Body of pancreas (tissue), 4 donors: Measurements from ENCODE around the gene SORCS2. TPM values are rescaled to one million over a fixed set of nuclear protein-coding genes. Genes with fewer than 3 reads are reported as not detected.

Experiments used
- ATAC-seq: fragments of 150-250 bp; one replicate; pipeline ENCODE4 v1.9.1; 2016
- DNase-seq, 4 donors: peaks; one replicate each; pipeline ENCODE4 v3.0.0-alpha.2; 2019
- H3K27ac ChIP-seq, 4 donors: fragments of 200-600 bp; sonication (generic); 1 replicate in 3 of 4; 2 replicates in 1 of 4; pipeline versions ENCODE4 v1.5.1 to v1.6.1; 2016 to 2019; ENCODE audit warnings: mild to moderate bottlenecking in 1 of 4, mixed read lengths in 1 of 4, moderate library complexity in 1 of 4
- H3K27me3 ChIP-seq, 2 donors: fragments of 200-600 bp; sonication (generic); one replicate each; pipeline ENCODE4 v1.6.0; 2016; ENCODE audit warnings: mild to moderate bottlenecking in 1 of 2
- H3K36me3 ChIP-seq, 2 donors: fragments of 200-600 bp; sonication (generic); replicated peaks in 1 of 2; 2 replicates each; pipeline ENCODE4 v1.5.1; 2016; ENCODE audit warnings: low read depth in 2 of 2; ENCODE audit not compliant: insufficient read depth in 1 of 2
- H3K4me1 ChIP-seq: fragments of 200-600 bp; sonication (generic); one replicate; pipeline ENCODE4 v1.6.0; 2016
- H3K4me3 ChIP-seq, 2 donors: fragments of 200-600 bp; sonication (generic); 1 replicate in 1 of 2; 2 replicates in 1 of 2; pipeline ENCODE4 v1.5.1; 2016 to 2019
- H3K9me3 ChIP-seq, 3 donors: fragments of 200-600 bp; sonication (generic); 1 replicate in 2 of 3; 2 replicates in 1 of 3; pipeline ENCODE4 v1.5.1; 2016
- POLR2A ChIP-seq, 3 donors: fragments of 450-650 bp; IDR thresholded peaks; one replicate each; pipeline ENCODE4 v1.6.1; 2016; ENCODE audit warnings: antibody characterized with exemption in 3 of 3, mild to moderate bottlenecking in 2 of 3
- WGBS, 2 donors: methylation state at CpG; one replicate each; pipeline ENCODE4 v1.1.5; 2017; 5-methylcytosine and 5-hydroxymethylcytosine counted together
- intact Hi-C: fragments of 100-400 bp; cut with DNase I; formaldehyde crosslinking; loops from one replicate; pipeline ENCODE4 v1.15.1; 2023
- total RNA-seq, 2 donors: library from RNA; depleted of rRNA; stranded (reverse); fragments of >200 nt; gene quantifications; one replicate each; pipeline ENCODE4 v1.1.0, GENCODE V29; 2016
- TF ChIP-seq, protein P1 (sequence below), 7 experiments: fragments of 450-650 bp in 4 of 7; fragments of 200-600 bp in 3 of 7; sonication (generic) in 3 of 7; IDR thresholded peaks; one replicate each; pipeline ENCODE4 v1.5.1; 2016 to 2019; ENCODE audit warnings: antibody characterized with exemption in 7 of 7

Gene SORCS2
- total RNA-seq, 2 donors from 2014 or later = 0.26 to 0.33 TPM

DNA sequence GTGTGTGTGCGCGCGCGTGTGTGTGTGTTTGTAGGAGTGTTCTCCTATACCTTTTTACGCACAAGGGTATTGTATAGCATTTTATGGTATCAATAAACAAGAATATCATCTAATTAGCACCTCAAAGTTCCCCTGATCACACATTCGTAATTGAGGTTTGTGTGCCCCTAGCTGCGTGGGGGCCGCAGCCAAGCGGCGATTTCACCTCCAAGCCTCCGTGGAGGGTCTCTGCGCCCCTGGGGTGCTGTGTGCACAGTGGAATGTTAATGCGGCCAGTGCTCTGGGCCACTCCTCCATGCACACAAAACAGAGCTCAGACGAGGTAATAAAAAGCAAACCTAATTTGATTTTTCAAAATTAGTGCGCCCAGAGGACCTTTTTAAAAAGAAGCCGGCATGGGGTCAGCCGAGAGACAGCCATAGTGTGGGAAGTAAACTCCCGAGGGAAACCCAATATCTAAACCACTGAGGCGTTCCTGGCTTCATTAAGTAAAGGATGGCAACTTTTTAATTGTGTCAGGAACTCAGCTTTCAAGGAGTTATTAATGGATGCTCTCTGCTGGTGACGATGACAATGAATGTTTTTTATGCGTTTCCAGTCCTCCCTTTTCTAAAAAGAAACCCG is 110.6 kb downstream of the SORCS2 start:
- no peaks in the 10 kb centered on the region for H3K4me1 ChIP-seq
- WGBS, 2 donors = 52 to 57% methylated on average over 22 of the region's 22 CpGs
- no peak overlapping the region for H3K4me3 ChIP-seq
- ATAC-seq (no peak), DNase-seq (no peak)
- H3K36me3 ChIP-seq = no peaks in the 10 kb centered on the region
- peaks cover 0 to 7% of the 10 kb centered on the region in 2 donors for H3K27me3 ChIP-seq
- no peaks in the 10 kb centered on the region for H3K9me3 ChIP-seq
- TF ChIP-seq POLR2A (IDR thresholded peaks at IDR 0.05) = no peak
- intact Hi-C loops = no loop called here
- no peak overlapping the region for H3K27ac ChIP-seq

DNA sequence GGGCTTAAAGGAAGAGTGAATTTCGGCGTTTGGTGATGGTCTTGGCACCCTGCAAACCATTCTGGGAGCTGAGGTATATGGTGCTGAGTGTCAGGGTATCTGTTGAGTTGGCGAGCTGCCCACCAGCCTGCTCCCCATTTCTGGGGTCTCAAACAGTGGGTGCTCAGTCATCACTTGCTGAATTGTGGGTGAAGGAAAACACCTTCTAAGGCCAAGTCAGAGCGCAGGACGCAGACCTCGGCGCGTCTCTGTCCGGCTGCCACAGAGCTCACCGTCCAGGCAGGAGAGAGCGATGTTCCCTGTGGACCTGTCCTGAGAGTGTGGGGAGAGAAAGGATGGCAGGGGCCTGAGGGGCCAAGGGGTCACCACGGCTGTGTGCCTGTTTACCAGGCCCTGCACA is 111.2 kb downstream of the SORCS2 start:
- H3K9me3 ChIP-seq = no peaks in the 10 kb centered on the region
- peaks cover 0 to 7% of the 10 kb centered on the region in 2 donors for H3K27me3 ChIP-seq
- no peak for DNase-seq
- no peak for ATAC-seq
- no peak overlapping the region for H3K27ac ChIP-seq
- WGBS, 2 donors = 78% methylated on average over 12 of the region's 12 CpGs
- TF ChIP-seq POLR2A (IDR thresholded peaks at IDR 0.05) = no peak
- H3K36me3 ChIP-seq = no peaks in the 10 kb centered on the region
- intact Hi-C loops = no loop called here
- H3K4me3 ChIP-seq = no peak overlapping the region
- H3K4me1 ChIP-seq = no peaks in the 10 kb centered on the region

GRCh38 chr4:7304436-7304835 is 112.1 kb downstream of the SORCS2 start:
- H3K27ac ChIP-seq = no peak overlapping the region
- H3K4me3 ChIP-seq = no peak overlapping the region
- intact Hi-C loops = no loop called here
- 56 to 57% methylated on average over 9 to 10 of the region's 10 CpGs for WGBS, 2 donors
- no peak for DNase-seq
- no peak for TF ChIP-seq POLR2A (IDR thresholded peaks at IDR 0.05)
- TF ChIP-seq, protein P1, sequence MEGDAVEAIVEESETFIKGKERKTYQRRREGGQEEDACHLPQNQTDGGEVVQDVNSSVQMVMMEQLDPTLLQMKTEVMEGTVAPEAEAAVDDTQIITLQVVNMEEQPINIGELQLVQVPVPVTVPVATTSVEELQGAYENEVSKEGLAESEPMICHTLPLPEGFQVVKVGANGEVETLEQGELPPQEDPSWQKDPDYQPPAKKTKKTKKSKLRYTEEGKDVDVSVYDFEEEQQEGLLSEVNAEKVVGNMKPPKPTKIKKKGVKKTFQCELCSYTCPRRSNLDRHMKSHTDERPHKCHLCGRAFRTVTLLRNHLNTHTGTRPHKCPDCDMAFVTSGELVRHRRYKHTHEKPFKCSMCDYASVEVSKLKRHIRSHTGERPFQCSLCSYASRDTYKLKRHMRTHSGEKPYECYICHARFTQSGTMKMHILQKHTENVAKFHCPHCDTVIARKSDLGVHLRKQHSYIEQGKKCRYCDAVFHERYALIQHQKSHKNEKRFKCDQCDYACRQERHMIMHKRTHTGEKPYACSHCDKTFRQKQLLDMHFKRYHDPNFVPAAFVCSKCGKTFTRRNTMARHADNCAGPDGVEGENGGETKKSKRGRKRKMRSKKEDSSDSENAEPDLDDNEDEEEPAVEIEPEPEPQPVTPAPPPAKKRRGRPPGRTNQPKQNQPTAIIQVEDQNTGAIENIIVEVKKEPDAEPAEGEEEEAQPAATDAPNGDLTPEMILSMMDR (IDR thresholded peaks at IDR 0.05) = no peak
- ATAC-seq = no peak
- no peaks in the 10 kb centered on the region for H3K9me3 ChIP-seq
- H3K27me3 ChIP-seq = peaks cover 0 to 7% of the 10 kb centered on the region in 2 donors
- no peaks in the 10 kb centered on the region for H3K36me3 ChIP-seq
- H3K4me1 ChIP-seq = no peaks in the 10 kb centered on the region

DNA sequence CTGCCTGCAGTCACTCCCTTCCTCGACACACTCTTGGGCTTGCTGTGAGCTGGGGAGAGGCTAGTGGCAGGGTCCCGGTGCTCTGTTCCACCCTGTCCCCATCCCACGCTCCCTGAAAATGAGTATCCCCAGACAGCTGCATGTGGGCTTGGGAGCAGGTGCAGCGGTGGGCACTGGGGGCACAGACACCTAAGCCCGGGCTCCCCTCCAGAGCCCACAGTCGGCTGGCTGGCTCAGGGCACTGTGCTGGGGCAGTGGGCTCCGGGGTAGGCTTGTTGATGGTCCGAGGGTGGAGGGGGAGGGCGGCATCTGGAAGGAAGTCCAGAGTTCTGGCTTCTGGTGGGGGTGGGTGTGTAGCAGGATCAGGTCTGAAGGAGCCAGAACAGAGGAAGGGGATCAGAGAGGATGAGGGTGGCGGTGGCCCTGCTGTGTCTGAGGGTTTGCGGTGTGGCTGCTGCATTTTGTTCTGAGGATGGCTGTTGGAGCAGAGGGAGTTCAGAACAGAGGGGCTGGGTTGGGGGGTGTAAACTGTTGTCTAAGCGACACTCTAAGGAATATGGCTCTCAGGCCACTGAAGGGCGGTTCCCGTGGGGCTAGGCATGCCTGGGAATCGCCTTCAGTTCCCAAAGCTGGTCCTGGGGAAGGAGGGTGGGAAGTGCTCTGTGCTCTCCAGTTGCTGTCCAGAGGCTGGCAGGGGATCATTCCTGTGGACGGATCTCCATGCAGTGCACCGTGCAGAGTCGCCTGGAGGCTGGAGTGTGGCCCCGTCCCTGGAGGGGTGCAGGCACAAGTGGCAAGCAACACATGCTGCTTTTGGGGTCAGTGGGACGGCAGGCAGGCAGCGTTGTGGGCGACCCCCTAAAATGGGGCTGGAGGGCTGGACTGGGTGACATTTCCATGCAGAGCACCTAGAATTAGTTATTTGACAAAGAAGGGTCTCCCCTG is 114.0 kb downstream of the SORCS2 start:
- H3K27ac ChIP-seq = no peak overlapping the region
- peaks cover 0 to 7% of the 10 kb centered on the region in 2 donors for H3K27me3 ChIP-seq
- WGBS, 2 donors = 44 to 45% methylated on average over 20 to 21 of the region's 22 CpGs
- no peak for DNase-seq
- no peak for TF ChIP-seq POLR2A (IDR thresholded peaks at IDR 0.05)
- TF ChIP-seq, protein P1 (IDR thresholded peaks at IDR 0.05) = no peak
- no peaks in the 10 kb centered on the region for H3K4me1 ChIP-seq
- intact Hi-C loops = no loop called here
- H3K36me3 ChIP-seq = no peaks in the 10 kb centered on the region
- ATAC-seq = no peak
- H3K9me3 ChIP-seq = no peaks in the 10 kb centered on the region
- H3K4me3 ChIP-seq = no peak overlapping the region

GRCh38 chr4:7306986-7307385 is 114.6 kb downstream of the SORCS2 start:
- H3K36me3 ChIP-seq = no peaks in the 10 kb centered on the region
- H3K4me3 ChIP-seq = no peak overlapping the region
- DNase-seq (no peak), ATAC-seq (no peak)
- no peaks in the 10 kb centered on the region for H3K9me3 ChIP-seq
- intact Hi-C loops = no loop called here
- no peak for TF ChIP-seq POLR2A (IDR thresholded peaks at IDR 0.05)
- TF ChIP-seq, protein P1 (IDR thresholded peaks at IDR 0.05) = no peak
- no peak overlapping the region for H3K27ac ChIP-seq
- peaks cover 0 to 7% of the 10 kb centered on the region in 2 donors for H3K27me3 ChIP-seq
- H3K4me1 ChIP-seq = no peaks in the 10 kb centered on the region
- 38 to 50% methylated on average over 11 of the region's 11 CpGs for WGBS, 2 donors
